KOPT-K1 (cell line): Measurements from ENCODE around the gene NNMT.

Experiments
- H3K27ac ChIP-seq: fragments of 200-600 bp; sonication (generic); 2 replicates; pipeline ENCODE4 v1.5.1; 2016; ENCODE audit warnings: antibody characterized with exemption, mild to moderate bottlenecking, low read depth, low read length; ENCODE audit not compliant: poor library complexity, severe bottlenecking
- H3K36me3 ChIP-seq: fragments of 200-600 bp; sonication (generic); 2 replicates; pipeline ENCODE4 v1.5.1; 2017; ENCODE audit warnings: antibody characterized with exemption, mild to moderate bottlenecking, low read length, moderate library complexity; ENCODE audit not compliant: insufficient read depth
- H3K9me3 ChIP-seq: fragments of 200-600 bp; sonication (generic); 2 replicates; pipeline ENCODE4 v1.5.1; 2017; ENCODE audit warnings: antibody characterized with exemption, low read length, mild to moderate bottlenecking; ENCODE audit not compliant: insufficient read depth, poor library complexity, severe bottlenecking

NNMT gene

GRCh38 chr11:114304065-114304464, 7.9 kb downstream of the NNMT start:
- Histone ChIP-seq H3K9me3 (peaks cover 5% of the 10 kb centered on the region), H3K27ac (no peak overlapping the region), H3K36me3 (no peaks in the 10 kb centered on the region)

GRCh38 chr11:114304969-114305368, 8.8 kb downstream of the NNMT start:
- H3K36me3 ChIP-seq: no peaks in the 10 kb centered on the region
- H3K9me3 ChIP-seq: peaks cover 5% of the 10 kb centered on the region
- no peak overlapping the region for H3K27ac ChIP-seq

GRCh38 chr11:114307524-114308203, 11.5 kb downstream of the NNMT start:
- Histone ChIP-seq H3K27ac (no peak overlapping the region), H3K9me3 (no peaks in the 10 kb centered on the region), H3K36me3 (no peaks in the 10 kb centered on the region)

GRCh38 chr11:114308689-114309089, 12.5 kb downstream of the NNMT start:
- Histone ChIP-seq H3K36me3 (no peaks in the 10 kb centered on the region), H3K27ac (no peak overlapping the region), H3K9me3 (no peaks in the 10 kb centered on the region)

- no peak overlapping the region for H3K27ac ChIP-seq
- H3K36me3 ChIP-seq: no peaks in the 10 kb centered on the region
- H3K9me3 ChIP-seq: no peaks in the 10 kb centered on the region
Observed at GRCh38 chr11:114309517-114309916, 13.3 kb downstream of the NNMT start.

GRCh38 chr11:114310095-114310494, 13.9 kb downstream of the NNMT start:
- no peaks in the 10 kb centered on the region for H3K9me3 ChIP-seq
- no peak overlapping the region for H3K27ac ChIP-seq
- no peaks in the 10 kb centered on the region for H3K36me3 ChIP-seq

- no peak overlapping the region for H3K27ac ChIP-seq
- H3K9me3 ChIP-seq: no peaks in the 10 kb centered on the region
- H3K36me3 ChIP-seq: no peaks in the 10 kb centered on the region
Observed at GRCh38 chr11:114311946-114312345, 15.7 kb downstream of the NNMT start.

GRCh38 chr11:114314096-114314495, 17.9 kb downstream of the NNMT start:
- H3K27ac ChIP-seq: no peak overlapping the region
- no peaks in the 10 kb centered on the region for H3K36me3 ChIP-seq
- no peaks in the 10 kb centered on the region for H3K9me3 ChIP-seq

GRCh38 chr11:114315749-114316368, 19.7 kb downstream of the NNMT start:
- no peaks in the 10 kb centered on the region for H3K9me3 ChIP-seq
- H3K27ac ChIP-seq: no peak overlapping the region
- no peaks in the 10 kb centered on the region for H3K36me3 ChIP-seq

GRCh38 chr11:114316980-114317786, 21.0 kb downstream of the NNMT start:
- no peaks in the 10 kb centered on the region for H3K9me3 ChIP-seq
- no peaks in the 10 kb centered on the region for H3K36me3 ChIP-seq
- H3K27ac ChIP-seq: no peak overlapping the region

GRCh38 chr11:114317787-114318137, 21.6 kb downstream of the NNMT start:
- Histone ChIP-seq H3K36me3 (no peaks in the 10 kb centered on the region), H3K27ac (no peak overlapping the region), H3K9me3 (no peaks in the 10 kb centered on the region)

GRCh38 chr11:114318361-114318760, 22.2 kb downstream of the NNMT start:
- Histone ChIP-seq H3K27ac (no peak overlapping the region), H3K9me3 (no peaks in the 10 kb centered on the region), H3K36me3 (no peaks in the 10 kb centered on the region)

- H3K27ac ChIP-seq: no peak overlapping the region
- no peaks in the 10 kb centered on the region for H3K9me3 ChIP-seq
- H3K36me3 ChIP-seq: no peaks in the 10 kb centered on the region
Observed at GRCh38 chr11:114319716-114320328, 23.6 kb downstream of the NNMT start.

GRCh38 chr11:114321621-114322257, 25.5 kb downstream of the NNMT start:
- Histone ChIP-seq H3K27ac (no peak overlapping the region), H3K9me3 (no peaks in the 10 kb centered on the region), H3K36me3 (no peaks in the 10 kb centered on the region)

- Histone ChIP-seq H3K36me3 (no peaks in the 10 kb centered on the region), H3K9me3 (no peaks in the 10 kb centered on the region), H3K27ac (no peak overlapping the region)
Observed at GRCh38 chr11:114322934-114323333, 26.7 kb downstream of the NNMT start.
